H9 (cell line): ENCODE data around the gene CEACAM20. TPM values are rescaled to one million over a fixed set of nuclear protein-coding genes. Genes with fewer than 3 reads are reported as not detected.
A peak's percentile ranks its signal among the peaks of the same experiment; 100 is the strongest.

ENCODE experiments used
- DNase-seq: peaks from one replicate; pipeline ENCODE4 v3.0.0-alpha.2; 2017
- H2AFZ ChIP-seq: one replicate; pipeline ENCODE4 v1.6.1; 2013; ENCODE audit warnings: mild to moderate bottlenecking, low read length, control low read depth, moderate library complexity
- H2AK5ac ChIP-seq: 2 replicates; pipeline ENCODE4 v1.6.1; 2013; ENCODE audit warnings: low read length, control low read depth, mixed read lengths; ENCODE audit not compliant: insufficient read length
- H2BK120ac ChIP-seq: one replicate; pipeline ENCODE4 v1.6.1; 2013; ENCODE audit warnings: low read depth, mild to moderate bottlenecking, low read length, control low read depth, inconsistent platforms; ENCODE audit not compliant: poor library complexity, severe bottlenecking
- H2BK12ac ChIP-seq: 2 replicates; pipeline ENCODE4 v1.6.1; 2013; ENCODE audit warnings: low read length, control low read depth, mixed read lengths, low read depth; ENCODE audit not compliant: insufficient read length
- H2BK15ac ChIP-seq: 2 replicates; pipeline ENCODE4 v1.6.1; 2013; ENCODE audit warnings: low read depth, low read length, control low read depth
- H2BK20ac ChIP-seq: one replicate; pipeline ENCODE4 v1.6.1; 2013; ENCODE audit warnings: low read depth, mild to moderate bottlenecking, low read length, control low read depth, inconsistent platforms; ENCODE audit not compliant: poor library complexity, severe bottlenecking
- H2BK5ac ChIP-seq: 2 replicates; pipeline ENCODE4 v1.6.1; 2013; ENCODE audit warnings: low read length, control low read depth, mixed read lengths; ENCODE audit not compliant: insufficient read length
- H3K14ac ChIP-seq: 2 replicates; pipeline ENCODE4 v1.6.1; 2013; ENCODE audit warnings: low read length, control low read depth; ENCODE audit not compliant: insufficient read depth
- H3K18ac ChIP-seq: 2 replicates; pipeline ENCODE4 v1.6.1; 2013; ENCODE audit warnings: low read depth, mild to moderate bottlenecking, mixed read lengths, low read length, control low read depth; ENCODE audit not compliant: insufficient read length
- H3K23ac ChIP-seq: 2 replicates; pipeline ENCODE4 v1.6.1; 2013; ENCODE audit warnings: low read length, control low read depth, mixed read lengths, low read depth; ENCODE audit not compliant: insufficient read length
- H3K23me2 ChIP-seq: 2 replicates; pipeline ENCODE4 v1.6.1; 2013; ENCODE audit warnings: low read depth, mild to moderate bottlenecking, mixed read lengths, low read length, control low read depth; ENCODE audit not compliant: insufficient read length, poor library complexity, severe bottlenecking
- H3K27ac ChIP-seq: 2 replicates; pipeline ENCODE4 v1.5.1; 2013; ENCODE audit warnings: low read length, control low read depth, mixed read lengths, low read depth; ENCODE audit not compliant: insufficient read length
- H3K27me3 ChIP-seq: 2 replicates; pipeline ENCODE4 v1.6.1; 2013; ENCODE audit warnings: low read length, control low read depth, inconsistent platforms; ENCODE audit not compliant: insufficient read depth
- H3K4ac ChIP-seq: 2 replicates; pipeline ENCODE4 v1.6.1; 2013; ENCODE audit warnings: low read depth, mild to moderate bottlenecking, control low read depth, inconsistent platforms, low read length, moderate library complexity
- H3K4me1 ChIP-seq: 2 replicates; pipeline ENCODE4 v1.6.1; 2013; ENCODE audit warnings: low read length, control low read depth, inconsistent platforms; ENCODE audit not compliant: insufficient read depth
- H3K4me2 ChIP-seq: 2 replicates; pipeline ENCODE4 v1.6.1; 2013; ENCODE audit warnings: low read length, control low read depth, mixed read lengths; ENCODE audit not compliant: insufficient read length, insufficient read depth
- H3K56ac ChIP-seq: 2 replicates; pipeline ENCODE4 v1.6.1; 2013; ENCODE audit warnings: low read depth, mild to moderate bottlenecking, mixed read lengths, low read length, control low read depth; ENCODE audit not compliant: insufficient read length
- H3K79me1 ChIP-seq: 2 replicates; pipeline ENCODE4 v1.6.1; 2013; ENCODE audit warnings: low read depth, mild to moderate bottlenecking, moderate library complexity, low read length, control low read depth, inconsistent platforms; ENCODE audit not compliant: insufficient read depth, poor library complexity, severe bottlenecking
- H3K79me2 ChIP-seq: 2 replicates; pipeline ENCODE4 v1.6.1; 2013; ENCODE audit warnings: low read length, control low read depth, inconsistent platforms; ENCODE audit not compliant: insufficient read depth
- H3K9ac ChIP-seq: 2 replicates; pipeline ENCODE4 v1.6.1; 2013; ENCODE audit warnings: low read length, control low read depth, mixed read lengths; ENCODE audit not compliant: insufficient read length; ENCODE audit errors: extremely low read depth
- H3K9me3 ChIP-seq: one replicate; pipeline ENCODE4 v1.6.1; 2013; ENCODE audit warnings: low read depth, low read length, inconsistent platforms; ENCODE audit not compliant: control insufficient read depth
- H3T11ph ChIP-seq: one replicate; pipeline ENCODE4 v1.6.1; 2013; ENCODE audit warnings: mild to moderate bottlenecking, low read length, control low read depth, inconsistent platforms
- H4K20me1 ChIP-seq: one replicate; pipeline ENCODE4 v1.6.1; 2013; ENCODE audit not compliant: control insufficient read depth, insufficient read length, insufficient read depth
- H4K5ac ChIP-seq: 2 replicates; pipeline ENCODE4 v1.6.1; 2013; ENCODE audit warnings: low read depth, mild to moderate bottlenecking, mixed read lengths, low read length, control low read depth; ENCODE audit not compliant: insufficient read length
- H4K8ac ChIP-seq: replicated peaks from 2 replicates; pipeline ENCODE4 v1.6.1; 2013; ENCODE audit warnings: low read length, control low read depth, mixed read lengths, low read depth; ENCODE audit not compliant: insufficient read length
- H4K91ac ChIP-seq: 2 replicates; pipeline ENCODE4 v1.6.1; 2013; ENCODE audit warnings: low read depth, mild to moderate bottlenecking, moderate library complexity, mixed read lengths, low read length, control low read depth; ENCODE audit not compliant: insufficient read length
- H3K27ac Mint-ChIP-seq, 3 experiments: 2 replicates in 2 of 3; 3 replicates in 1 of 3; pipeline ENCODE4 v1.8.0; 2020 to 2021; ENCODE audit warnings: mixed read lengths in 3 of 3, mild to moderate bottlenecking in 1 of 3, moderate library complexity in 1 of 3
- H3K27me3 Mint-ChIP-seq: 2 replicates; pipeline ENCODE4 v1.8.0; 2021; ENCODE audit warnings: low read depth, mild to moderate bottlenecking, moderate library complexity, mixed read lengths
- H3K36me3 Mint-ChIP-seq, 3 experiments: 2 replicates in 2 of 3; 3 replicates in 1 of 3; pipeline ENCODE4 v1.8.0; 2020 to 2021; ENCODE audit warnings: low read depth in 3 of 3, mixed read lengths in 3 of 3; ENCODE audit not compliant: insufficient read depth in 1 of 3
- H3K4me1 Mint-ChIP-seq, 2 experiments: 2 replicates each; pipeline ENCODE4 v1.8.0; 2020; ENCODE audit warnings: mixed read lengths in 2 of 2
- H3K4me3 Mint-ChIP-seq, 2 experiments: 2 replicates in 1 of 2; 3 replicates in 1 of 2; pipeline ENCODE4 v1.8.0; 2020 to 2021; ENCODE audit warnings: mild to moderate bottlenecking in 2 of 2, mixed read lengths in 2 of 2, moderate library complexity in 1 of 2
- H3K9me3 Mint-ChIP-seq, 2 experiments: 2 replicates in 1 of 2; 3 replicates in 1 of 2; pipeline ENCODE4 v1.8.0; 2020; ENCODE audit warnings: mild to moderate bottlenecking in 2 of 2, mixed read lengths in 2 of 2, moderate library complexity in 1 of 2
- CTCF ChIP-seq: fragments of 200-600 bp; sonication (generic); conservative IDR thresholded peaks from 3 replicates; pipeline ENCODE4 v1.8.0; 2021; ENCODE audit warnings: antibody characterized with exemption, mild to moderate bottlenecking
- WGBS: extraction: QIAGEN DNeasy Blood & Tissue Kit; methylation state at CpG from one replicate; pipeline ENCODE4 v1.1.7; 2013; ENCODE audit warnings: missing lambda C conversion rate, low lambda C conversion rate, mixed read lengths; ENCODE audit not compliant: insufficient read length; ENCODE audit errors: extremely low coverage; 5-methylcytosine and 5-hydroxymethylcytosine counted together
- total RNA-seq: library from RNA; stranded (reverse); gene quantifications from 2 replicates; pipeline ENCODE4 v1.2.1, GENCODE V29; 2021

CEACAM20 gene
- total RNA-seq, 1 experiment from 2014 or later: not detected

- no peak overlapping the region for H3K27ac ChIP-seq
- H4K20me1 ChIP-seq: no peaks in the 10 kb centered on the region
- Mint-ChIP-seq H3K27me3 (peaks cover 34% of the 10 kb centered on the region), H3K36me3 (no peaks in the 10 kb centered on the region; a peak in 2 of 7 replicates), H3K27ac (no peak overlapping the region; a peak in 1 of 7 replicates), H3K4me3 (peak overlapping the region in 1 of 2 experiments; percentile 3; a peak in 1 of 5 replicates), H3K9me3 (peaks cover 28 to 30% of the 10 kb centered on the region in 2 experiments), H3K4me1 (no peaks in the 10 kb centered on the region)
- no peak overlapping the region for H3K56ac ChIP-seq
- H3K4ac ChIP-seq: no peak overlapping the region
- H2BK20ac ChIP-seq: no peak overlapping the region
- H3K4me1 ChIP-seq: no peaks in the 10 kb centered on the region
- no peak overlapping the region for H2BK15ac ChIP-seq
- DNase-seq: no peak
- H4K8ac ChIP-seq: no peak overlapping the region
- H3K9me3 ChIP-seq: no peaks in the 10 kb centered on the region
- no peak for TF ChIP-seq CTCF
- no peak overlapping the region for H3T11ph ChIP-seq
- no peak overlapping the region for H2AK5ac ChIP-seq
- H2BK5ac ChIP-seq: no peak overlapping the region
- no peaks in the 10 kb centered on the region for H3K79me1 ChIP-seq
- H3K18ac ChIP-seq: no peak overlapping the region
- H3K23ac ChIP-seq: no peak overlapping the region
- no peaks in the 10 kb centered on the region for H3K27me3 ChIP-seq
- no CpG with 5 or more reads among the region's 4 CpGs for WGBS
- no peaks in the 10 kb centered on the region for H3K23me2 ChIP-seq
- no peak overlapping the region for H2BK12ac ChIP-seq
- H2AFZ ChIP-seq: no peak overlapping the region
- H3K79me2 ChIP-seq: no peaks in the 10 kb centered on the region
- H3K4me2 ChIP-seq: no peak overlapping the region
- no peak overlapping the region for H3K14ac ChIP-seq
- peak overlapping the region; percentile 36 for H4K5ac ChIP-seq
- no peak overlapping the region for H4K91ac ChIP-seq
- H2BK120ac ChIP-seq: no peak overlapping the region
- no peak overlapping the region for H3K9ac ChIP-seq
Measured at GRCh38 chr19:44548736-44549135, 19.3 kb upstream of the CEACAM20 start.
